Right lobe of liver (tissue), 4 donors: Measurements from ENCODE around the gene SLC13A5.

Source experiments
- CTCF ChIP-seq, 4 donors: fragments of 200-600 bp in 3 of 4; fragments of 450-650 bp in 1 of 4; IDR thresholded peaks; one replicate each; pipeline versions ENCODE4 v1.5.1 to v1.8.0; 2016 to 2022; ENCODE audit warnings: antibody characterized with exemption in 4 of 4, mild to moderate bottlenecking in 2 of 4
- POLR2A ChIP-seq: fragments of 450-650 bp; IDR thresholded peaks from one replicate; pipeline ENCODE4 v1.6.1; 2017; ENCODE audit warnings: antibody characterized with exemption, mild to moderate bottlenecking
- donor health status: DM: no; HTN: no; CAD: no.
- donor health status: DM: no; HTN: no; CAD: no.
- donor health status: DM: no; HTN: yes; CAD: no.

GRCh38 chr17:6699997-6700947 is 12.9 kb downstream of the SLC13A5 start:
- TF ChIP-seq POLR2A (no peak), CTCF (IDR thresholded peaks at IDR 0.05) (no peak)
